Activated CD8-positive, alpha-beta memory T cell treated with anti-CD3 and anti-CD28 coated beads for 36 hours (primary cell): ENCODE measurements around the gene SOX30. TPM values are rescaled to one million over a fixed set of nuclear protein-coding genes. Genes with fewer than 3 reads are reported as not detected.
"Not testable (repeated sequence)": the region's sequence is repeated elsewhere in the genome, so short reads cannot be mapped to it uniquely, and the experiment has no call there.

Source experiments
- CTCF ChIA-PET: fragments of 350-600 bp; sonication (Branson Sonifier 250); formaldehyde crosslinking; loops from one replicate; lab custom pipeline; 2021; ENCODE audit warnings: antibody characterized with exemption; lab: Charles Lee
- POLR2A ChIA-PET: fragments of 350-600 bp; sonication (Branson Sonifier 250); formaldehyde crosslinking; loops from one replicate; lab custom pipeline; 2021; ENCODE audit warnings: antibody characterized with exemption; lab: Charles Lee
- total RNA-seq, 2 experiments: library from RNA; stranded (reverse); gene quantifications; one replicate each; pipeline ENCODE4 v1.2.3, GENCODE V29; 2021

SOX30 gene
- under 1 TPM; 0.15 to 0.29 TPM for total RNA-seq

- ChIA-PET CTCF (no interaction called here), POLR2A (no interaction called here)
Measured at GRCh38 chr5:157652377-157652692, at the start of gene SOX30. TSS of gene SOX30 (minus strand) at chr5:157652438. CDS start at chr5:157652078, 360 bp downstream.

- POLR2A ChIA-PET, CTCF ChIA-PET: not testable (repeated sequence)
Measured at GRCh38 chr5:157698674-157699073, 46.4 kb upstream of the SOX30 start.

- CTCF ChIA-PET, POLR2A ChIA-PET: not testable (repeated sequence)
Measured at GRCh38 chr5:157696154-157696553, 43.9 kb upstream of the SOX30 start.

- CTCF ChIA-PET, POLR2A ChIA-PET: not testable (repeated sequence)
Measured at GRCh38 chr5:157693816-157694215, 41.6 kb upstream of the SOX30 start.

GRCh38 chr5:157690690-157691433 lies 38.6 kb upstream of the SOX30 start:
- ChIA-PET CTCF (interaction anchor here (1.2 to 1.3 kb wide), 4 partner anchors 20 to 53 kb away, joined by 3 to 6 read pairs (median 4); no protein-coding TSS in a partner anchor), POLR2A (no interaction called here)

- ChIA-PET CTCF (interaction anchor here (1.2 to 1.3 kb wide), 4 partner anchors 20 to 54 kb away, joined by 3 to 6 read pairs (median 4); no protein-coding TSS in a partner anchor), POLR2A (no interaction called here)
Measured at GRCh38 chr5:157689942-157690689, 37.9 kb upstream of the SOX30 start.

- ChIA-PET CTCF (no interaction called here), POLR2A (no interaction called here)
Measured at GRCh38 chr5:157687198-157687554, 34.9 kb upstream of the SOX30 start.

GRCh38 chr5:157686276-157687197 lies 34.3 kb upstream of the SOX30 start:
- CTCF ChIA-PET = not testable (repeated sequence)

GRCh38 chr5:157682257-157682656 lies 30.0 kb upstream of the SOX30 start:
- POLR2A ChIA-PET = no interaction called here

More at GRCh38 chr5:157686276-157687197, 34.3 kb upstream of the SOX30 start:
- POLR2A ChIA-PET = not testable (repeated sequence)

GRCh38 chr5:157681048-157681447 lies 28.8 kb upstream of the SOX30 start:
- CTCF ChIA-PET = no interaction called here
- POLR2A ChIA-PET = no interaction called here

More at GRCh38 chr5:157682257-157682656, 30.0 kb upstream of the SOX30 start:
- CTCF ChIA-PET = interaction anchor here (0.6 kb wide), 1 partner anchor 147 kb away, joined by 5 read pairs; no protein-coding TSS in a partner anchor

GRCh38 chr5:157680239-157680638 lies 28.0 kb upstream of the SOX30 start:
- CTCF ChIA-PET = no interaction called here

GRCh38 chr5:157679801-157680200 lies 27.6 kb upstream of the SOX30 start:
- ChIA-PET CTCF (no interaction called here), POLR2A (no interaction called here)

More at GRCh38 chr5:157680239-157680638, 28.0 kb upstream of the SOX30 start:
- POLR2A ChIA-PET = no interaction called here

GRCh38 chr5:157677931-157678330 lies 25.7 kb upstream of the SOX30 start:
- CTCF ChIA-PET = no interaction called here
- POLR2A ChIA-PET = no interaction called here

GRCh38 chr5:157674351-157674750 lies 22.1 kb upstream of the SOX30 start:
- CTCF ChIA-PET = interaction anchor here (1.1 kb wide), 1 partner anchor 92 kb away, joined by 3 read pairs; no protein-coding TSS in a partner anchor
- POLR2A ChIA-PET = interaction anchor here (0.5 kb wide), 1 partner anchor 63 kb away, joined by 3 read pairs; no protein-coding TSS in a partner anchor

- CTCF ChIA-PET = no interaction called here
- POLR2A ChIA-PET = no interaction called here
Measured at GRCh38 chr5:157672976-157673375, 20.7 kb upstream of the SOX30 start.

GRCh38 chr5:157671592-157672330 lies 19.5 kb upstream of the SOX30 start:
- CTCF ChIA-PET = no interaction called here
- POLR2A ChIA-PET = no interaction called here

GRCh38 chr5:157670662-157671591 lies 18.7 kb upstream of the SOX30 start, which contains the start of gene C5orf52:
TSS of gene C5orf52 (plus strand) at chr5:157671533. CDS start at chr5:157671615, 82 bp downstream.
- CTCF ChIA-PET = interaction anchor here (0.7 to 1.2 kb wide), 3 partner anchors 19 to 239 kb away, joined by 3 read pairs; no protein-coding TSS in a partner anchor
- POLR2A ChIA-PET = no interaction called here
